H9 (cell line): ENCODE data around the gene PMIS2. TPM values are rescaled to one million over a fixed set of nuclear protein-coding genes. Genes with fewer than 3 reads are reported as not detected.

Source experiments
- DNase-seq: peaks from one replicate; pipeline ENCODE4 v3.0.0-alpha.2; 2017
- H2AFZ ChIP-seq: one replicate; pipeline ENCODE4 v1.6.1; 2013; ENCODE audit warnings: mild to moderate bottlenecking, low read length, control low read depth, moderate library complexity
- H2AK5ac ChIP-seq: 2 replicates; pipeline ENCODE4 v1.6.1; 2013; ENCODE audit warnings: low read length, control low read depth, mixed read lengths; ENCODE audit not compliant: insufficient read length
- H2BK120ac ChIP-seq: one replicate; pipeline ENCODE4 v1.6.1; 2013; ENCODE audit warnings: low read depth, mild to moderate bottlenecking, low read length, control low read depth, inconsistent platforms; ENCODE audit not compliant: poor library complexity, severe bottlenecking
- H2BK12ac ChIP-seq: 2 replicates; pipeline ENCODE4 v1.6.1; 2013; ENCODE audit warnings: low read length, control low read depth, mixed read lengths, low read depth; ENCODE audit not compliant: insufficient read length
- H2BK15ac ChIP-seq: 2 replicates; pipeline ENCODE4 v1.6.1; 2013; ENCODE audit warnings: low read depth, low read length, control low read depth
- H2BK20ac ChIP-seq: one replicate; pipeline ENCODE4 v1.6.1; 2013; ENCODE audit warnings: low read depth, mild to moderate bottlenecking, low read length, control low read depth, inconsistent platforms; ENCODE audit not compliant: poor library complexity, severe bottlenecking
- H2BK5ac ChIP-seq: 2 replicates; pipeline ENCODE4 v1.6.1; 2013; ENCODE audit warnings: low read length, control low read depth, mixed read lengths; ENCODE audit not compliant: insufficient read length
- H3K14ac ChIP-seq: 2 replicates; pipeline ENCODE4 v1.6.1; 2013; ENCODE audit warnings: low read length, control low read depth; ENCODE audit not compliant: insufficient read depth
- H3K18ac ChIP-seq: 2 replicates; pipeline ENCODE4 v1.6.1; 2013; ENCODE audit warnings: low read depth, mild to moderate bottlenecking, mixed read lengths, low read length, control low read depth; ENCODE audit not compliant: insufficient read length
- H3K23ac ChIP-seq: 2 replicates; pipeline ENCODE4 v1.6.1; 2013; ENCODE audit warnings: low read length, control low read depth, mixed read lengths, low read depth; ENCODE audit not compliant: insufficient read length
- H3K23me2 ChIP-seq: 2 replicates; pipeline ENCODE4 v1.6.1; 2013; ENCODE audit warnings: low read depth, mild to moderate bottlenecking, mixed read lengths, low read length, control low read depth; ENCODE audit not compliant: insufficient read length, poor library complexity, severe bottlenecking
- H3K27ac ChIP-seq: 2 replicates; pipeline ENCODE4 v1.5.1; 2013; ENCODE audit warnings: low read length, control low read depth, mixed read lengths, low read depth; ENCODE audit not compliant: insufficient read length
- H3K27me3 ChIP-seq: 2 replicates; pipeline ENCODE4 v1.6.1; 2013; ENCODE audit warnings: low read length, control low read depth, inconsistent platforms; ENCODE audit not compliant: insufficient read depth
- H3K4ac ChIP-seq: 2 replicates; pipeline ENCODE4 v1.6.1; 2013; ENCODE audit warnings: low read depth, mild to moderate bottlenecking, control low read depth, inconsistent platforms, low read length, moderate library complexity
- H3K4me1 ChIP-seq: 2 replicates; pipeline ENCODE4 v1.6.1; 2013; ENCODE audit warnings: low read length, control low read depth, inconsistent platforms; ENCODE audit not compliant: insufficient read depth
- H3K4me2 ChIP-seq: 2 replicates; pipeline ENCODE4 v1.6.1; 2013; ENCODE audit warnings: low read length, control low read depth, mixed read lengths; ENCODE audit not compliant: insufficient read length, insufficient read depth
- H3K56ac ChIP-seq: 2 replicates; pipeline ENCODE4 v1.6.1; 2013; ENCODE audit warnings: low read depth, mild to moderate bottlenecking, mixed read lengths, low read length, control low read depth; ENCODE audit not compliant: insufficient read length
- H3K79me1 ChIP-seq: 2 replicates; pipeline ENCODE4 v1.6.1; 2013; ENCODE audit warnings: low read depth, mild to moderate bottlenecking, moderate library complexity, low read length, control low read depth, inconsistent platforms; ENCODE audit not compliant: insufficient read depth, poor library complexity, severe bottlenecking
- H3K79me2 ChIP-seq: 2 replicates; pipeline ENCODE4 v1.6.1; 2013; ENCODE audit warnings: low read length, control low read depth, inconsistent platforms; ENCODE audit not compliant: insufficient read depth
- H3K9ac ChIP-seq: 2 replicates; pipeline ENCODE4 v1.6.1; 2013; ENCODE audit warnings: low read length, control low read depth, mixed read lengths; ENCODE audit not compliant: insufficient read length; ENCODE audit errors: extremely low read depth
- H3K9me3 ChIP-seq: one replicate; pipeline ENCODE4 v1.6.1; 2013; ENCODE audit warnings: low read depth, low read length, inconsistent platforms; ENCODE audit not compliant: control insufficient read depth
- H3T11ph ChIP-seq: one replicate; pipeline ENCODE4 v1.6.1; 2013; ENCODE audit warnings: mild to moderate bottlenecking, low read length, control low read depth, inconsistent platforms
- H4K20me1 ChIP-seq: one replicate; pipeline ENCODE4 v1.6.1; 2013; ENCODE audit not compliant: control insufficient read depth, insufficient read length, insufficient read depth
- H4K5ac ChIP-seq: 2 replicates; pipeline ENCODE4 v1.6.1; 2013; ENCODE audit warnings: low read depth, mild to moderate bottlenecking, mixed read lengths, low read length, control low read depth; ENCODE audit not compliant: insufficient read length
- H4K8ac ChIP-seq: replicated peaks from 2 replicates; pipeline ENCODE4 v1.6.1; 2013; ENCODE audit warnings: low read length, control low read depth, mixed read lengths, low read depth; ENCODE audit not compliant: insufficient read length
- H4K91ac ChIP-seq: 2 replicates; pipeline ENCODE4 v1.6.1; 2013; ENCODE audit warnings: low read depth, mild to moderate bottlenecking, moderate library complexity, mixed read lengths, low read length, control low read depth; ENCODE audit not compliant: insufficient read length
- H3K27ac Mint-ChIP-seq, 3 experiments: 2 replicates in 2 of 3; 3 replicates in 1 of 3; pipeline ENCODE4 v1.8.0; 2020 to 2021; ENCODE audit warnings: mixed read lengths in 3 of 3, mild to moderate bottlenecking in 1 of 3, moderate library complexity in 1 of 3
- H3K27me3 Mint-ChIP-seq: 2 replicates; pipeline ENCODE4 v1.8.0; 2021; ENCODE audit warnings: low read depth, mild to moderate bottlenecking, moderate library complexity, mixed read lengths
- H3K36me3 Mint-ChIP-seq, 3 experiments: 2 replicates in 2 of 3; 3 replicates in 1 of 3; pipeline ENCODE4 v1.8.0; 2020 to 2021; ENCODE audit warnings: low read depth in 3 of 3, mixed read lengths in 3 of 3; ENCODE audit not compliant: insufficient read depth in 1 of 3
- H3K4me1 Mint-ChIP-seq, 2 experiments: 2 replicates each; pipeline ENCODE4 v1.8.0; 2020; ENCODE audit warnings: mixed read lengths in 2 of 2
- H3K4me3 Mint-ChIP-seq, 2 experiments: 2 replicates in 1 of 2; 3 replicates in 1 of 2; pipeline ENCODE4 v1.8.0; 2020 to 2021; ENCODE audit warnings: mild to moderate bottlenecking in 2 of 2, mixed read lengths in 2 of 2, moderate library complexity in 1 of 2
- H3K9me3 Mint-ChIP-seq, 2 experiments: 2 replicates in 1 of 2; 3 replicates in 1 of 2; pipeline ENCODE4 v1.8.0; 2020; ENCODE audit warnings: mild to moderate bottlenecking in 2 of 2, mixed read lengths in 2 of 2, moderate library complexity in 1 of 2
- WGBS: extraction: QIAGEN DNeasy Blood & Tissue Kit; methylation state at CpG from one replicate; pipeline ENCODE4 v1.1.7; 2013; ENCODE audit warnings: missing lambda C conversion rate, low lambda C conversion rate, mixed read lengths; ENCODE audit not compliant: insufficient read length; ENCODE audit errors: extremely low coverage; 5-methylcytosine and 5-hydroxymethylcytosine counted together
- total RNA-seq: library from RNA; stranded (reverse); gene quantifications from 2 replicates; pipeline ENCODE4 v1.2.1, GENCODE V29; 2021
- TF ChIP-seq, protein P1 (sequence below): fragments of 200-600 bp; sonication (generic); conservative IDR thresholded peaks from 3 replicates; pipeline ENCODE4 v1.8.0; 2021; ENCODE audit warnings: antibody characterized with exemption, mild to moderate bottlenecking

The PMIS2 gene
- total RNA-seq, 1 experiment from 2014 or later = not detected

DNA sequence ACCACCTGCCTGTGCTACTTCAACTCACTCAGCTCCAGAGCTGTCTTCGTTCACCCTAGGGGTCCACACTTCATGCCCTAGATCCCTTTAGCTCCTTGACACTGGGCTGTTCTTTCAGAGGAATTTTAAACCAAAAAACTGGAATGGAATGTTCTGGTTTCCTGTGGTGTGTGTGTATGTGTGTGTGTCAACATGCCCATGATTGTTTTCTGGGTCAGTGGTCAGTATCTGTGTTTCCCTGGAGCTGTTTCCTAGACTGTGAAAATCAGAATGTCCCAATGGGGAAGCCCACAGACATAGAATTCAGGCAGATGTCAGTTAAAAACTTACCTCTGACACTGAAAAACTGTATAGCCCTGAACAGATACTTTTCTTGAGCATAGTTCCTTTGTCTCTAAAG lies 1.3 kb downstream of the PMIS2 start:
- H3K4me2 ChIP-seq = no peak overlapping the region
- H2BK20ac ChIP-seq = no peak overlapping the region
- H2BK15ac ChIP-seq = no peak overlapping the region
- H3K79me1 ChIP-seq = no peaks in the 10 kb centered on the region
- no peak overlapping the region for H4K5ac ChIP-seq
- H3K9me3 ChIP-seq = no peaks in the 10 kb centered on the region
- WGBS = no CpG with 5 or more reads among the region's 1 CpG
- H3K4me1 ChIP-seq = no peaks in the 10 kb centered on the region
- H2BK5ac ChIP-seq = no peak overlapping the region
- TF ChIP-seq, protein P1, sequence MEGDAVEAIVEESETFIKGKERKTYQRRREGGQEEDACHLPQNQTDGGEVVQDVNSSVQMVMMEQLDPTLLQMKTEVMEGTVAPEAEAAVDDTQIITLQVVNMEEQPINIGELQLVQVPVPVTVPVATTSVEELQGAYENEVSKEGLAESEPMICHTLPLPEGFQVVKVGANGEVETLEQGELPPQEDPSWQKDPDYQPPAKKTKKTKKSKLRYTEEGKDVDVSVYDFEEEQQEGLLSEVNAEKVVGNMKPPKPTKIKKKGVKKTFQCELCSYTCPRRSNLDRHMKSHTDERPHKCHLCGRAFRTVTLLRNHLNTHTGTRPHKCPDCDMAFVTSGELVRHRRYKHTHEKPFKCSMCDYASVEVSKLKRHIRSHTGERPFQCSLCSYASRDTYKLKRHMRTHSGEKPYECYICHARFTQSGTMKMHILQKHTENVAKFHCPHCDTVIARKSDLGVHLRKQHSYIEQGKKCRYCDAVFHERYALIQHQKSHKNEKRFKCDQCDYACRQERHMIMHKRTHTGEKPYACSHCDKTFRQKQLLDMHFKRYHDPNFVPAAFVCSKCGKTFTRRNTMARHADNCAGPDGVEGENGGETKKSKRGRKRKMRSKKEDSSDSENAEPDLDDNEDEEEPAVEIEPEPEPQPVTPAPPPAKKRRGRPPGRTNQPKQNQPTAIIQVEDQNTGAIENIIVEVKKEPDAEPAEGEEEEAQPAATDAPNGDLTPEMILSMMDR = no peak
- H3K9ac ChIP-seq = no peak overlapping the region
- no peak overlapping the region for H2AFZ ChIP-seq
- DNase-seq = no peak
- no peaks in the 10 kb centered on the region for H4K20me1 ChIP-seq
- Mint-ChIP-seq H3K9me3 (no peaks in the 10 kb centered on the region; a peak in 1 of 5 replicates), H3K27ac (no peak overlapping the region), H3K27me3 (peaks cover 53% of the 10 kb centered on the region), H3K4me3 (no peak overlapping the region), H3K4me1 (peaks cover 2% of the 10 kb centered on the region in 2 experiments; a peak in 2 of 4 replicates), H3K36me3 (no peaks in the 10 kb centered on the region)
- no peaks in the 10 kb centered on the region for H3K23me2 ChIP-seq
- H2BK120ac ChIP-seq = no peak overlapping the region
- H3K27ac ChIP-seq = no peak overlapping the region
- H4K8ac ChIP-seq = no peak overlapping the region
- no peaks in the 10 kb centered on the region for H3K79me2 ChIP-seq
- no peak overlapping the region for H3K56ac ChIP-seq
- no peak overlapping the region for H3T11ph ChIP-seq
- H3K27me3 ChIP-seq = no peaks in the 10 kb centered on the region; the same call in 1 of the 2 replicates
- H3K4ac ChIP-seq = no peak overlapping the region
- H2AK5ac ChIP-seq = no peak overlapping the region
- H2BK12ac ChIP-seq = no peak overlapping the region
- no peak overlapping the region for H4K91ac ChIP-seq
- no peak overlapping the region for H3K23ac ChIP-seq
- no peak overlapping the region for H3K14ac ChIP-seq
- H3K18ac ChIP-seq = no peak overlapping the region
